Measurements from ENCODE around the gene FAM47A.

The FAM47A gene

DNA sequence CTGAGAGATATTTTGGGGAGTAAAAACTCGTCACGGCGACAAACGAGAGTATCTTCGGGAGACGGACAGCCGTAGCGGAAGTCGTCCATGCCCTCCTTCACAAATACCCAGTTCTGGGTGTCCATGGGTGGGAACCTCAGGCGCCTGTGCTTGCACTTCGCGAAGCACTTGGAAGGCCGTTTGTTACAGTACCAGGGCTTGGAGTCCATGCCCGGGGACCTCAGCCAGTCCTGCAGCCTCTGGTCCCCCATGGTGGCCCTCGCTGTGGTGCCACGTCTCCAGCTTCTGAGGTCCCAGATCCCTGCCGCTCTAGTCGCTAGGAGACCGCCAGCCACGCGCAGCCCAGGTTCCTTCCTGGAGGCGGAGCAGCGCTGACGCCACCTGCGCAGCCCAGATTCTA lies at the start of gene FAM47A:
Gene FAM47A (minus strand): TSS at position 287 of the 400 bp plus-strand sequence. CDS start 36 bp downstream, at position 251.
- no peak for DNase-seq

DNA sequence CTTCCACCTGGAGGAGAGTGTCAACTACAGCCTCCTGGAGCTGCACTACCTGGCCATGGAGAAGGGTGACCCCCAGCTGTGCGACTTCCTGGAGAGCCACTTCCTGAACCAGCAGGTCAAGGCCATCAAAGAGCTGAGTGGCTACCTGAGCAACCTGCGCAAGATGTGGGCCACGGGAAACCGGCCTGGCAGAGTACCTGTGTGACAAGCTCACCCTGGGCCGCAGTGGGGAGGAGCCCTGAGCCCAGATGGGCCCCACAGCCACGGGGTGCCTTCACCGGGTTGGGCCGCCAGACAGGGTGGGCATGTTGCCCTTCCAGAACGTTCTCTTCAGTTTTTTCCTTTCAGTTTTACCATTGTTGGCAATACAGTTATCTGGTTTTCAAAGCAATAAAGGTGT lies 15.2 kb upstream of the FAM47A start:
- no peak for DNase-seq

DNA sequence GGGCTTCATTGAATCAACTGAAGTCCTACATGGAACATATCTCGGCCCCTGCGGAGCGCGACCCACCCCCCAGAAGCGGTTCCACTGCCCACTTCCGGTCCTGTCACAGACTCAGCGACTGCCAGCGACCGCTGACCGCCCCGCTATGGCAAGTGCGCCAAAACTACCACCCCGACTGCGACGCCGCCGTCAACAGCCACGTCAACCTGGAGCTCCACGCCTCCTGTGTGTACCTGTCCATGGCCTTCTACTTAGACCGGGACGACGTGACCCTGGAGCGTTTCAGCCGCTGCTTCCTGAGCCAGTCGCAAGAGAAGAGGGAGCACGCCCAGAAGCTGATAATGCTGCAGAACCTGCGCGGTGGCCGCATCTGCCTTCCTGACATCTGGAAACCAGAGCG lies 14.8 kb upstream of the FAM47A start:
- DNase-seq, result no peak

DNA sequence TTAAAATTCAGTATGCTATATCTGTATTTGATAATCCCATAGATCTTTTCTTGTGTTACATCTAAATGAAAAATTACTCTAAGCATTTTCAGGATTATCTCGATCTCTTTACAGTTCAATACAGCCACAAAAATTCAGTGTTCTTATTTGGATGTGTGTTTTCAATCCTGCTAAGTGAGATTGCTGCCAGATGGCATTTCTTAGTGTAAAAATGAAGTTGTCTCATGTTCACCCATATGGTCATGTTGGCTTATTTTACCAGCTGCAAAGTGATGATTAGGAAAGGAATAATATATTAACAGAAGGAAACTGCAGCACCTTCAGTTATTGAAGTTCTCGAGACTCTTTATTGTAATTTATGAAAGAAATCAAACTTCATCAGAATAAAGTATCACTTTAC lies 12.1 kb upstream of the FAM47A start:
- no peak for DNase-seq

DNA sequence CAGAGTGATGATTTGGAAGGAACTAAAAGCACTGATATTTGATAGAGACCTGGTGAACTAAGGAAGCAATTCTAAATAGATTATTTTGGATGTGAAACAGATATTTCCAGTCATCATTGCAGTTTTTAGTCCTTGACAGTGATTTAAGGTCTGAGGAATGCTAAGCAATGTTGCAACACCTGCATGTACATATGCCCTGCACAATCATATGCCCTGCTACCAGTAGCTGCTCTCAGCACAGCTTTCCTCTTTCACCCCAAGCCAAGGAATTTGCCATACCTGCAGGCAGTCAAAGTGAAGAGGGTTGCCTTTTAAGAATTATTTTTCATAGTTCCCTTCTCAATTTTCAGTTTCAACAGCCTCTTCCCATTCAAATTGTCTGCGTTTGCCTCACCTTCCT lies 8.7 kb upstream of the FAM47A start:
- no peak for DNase-seq

DNA sequence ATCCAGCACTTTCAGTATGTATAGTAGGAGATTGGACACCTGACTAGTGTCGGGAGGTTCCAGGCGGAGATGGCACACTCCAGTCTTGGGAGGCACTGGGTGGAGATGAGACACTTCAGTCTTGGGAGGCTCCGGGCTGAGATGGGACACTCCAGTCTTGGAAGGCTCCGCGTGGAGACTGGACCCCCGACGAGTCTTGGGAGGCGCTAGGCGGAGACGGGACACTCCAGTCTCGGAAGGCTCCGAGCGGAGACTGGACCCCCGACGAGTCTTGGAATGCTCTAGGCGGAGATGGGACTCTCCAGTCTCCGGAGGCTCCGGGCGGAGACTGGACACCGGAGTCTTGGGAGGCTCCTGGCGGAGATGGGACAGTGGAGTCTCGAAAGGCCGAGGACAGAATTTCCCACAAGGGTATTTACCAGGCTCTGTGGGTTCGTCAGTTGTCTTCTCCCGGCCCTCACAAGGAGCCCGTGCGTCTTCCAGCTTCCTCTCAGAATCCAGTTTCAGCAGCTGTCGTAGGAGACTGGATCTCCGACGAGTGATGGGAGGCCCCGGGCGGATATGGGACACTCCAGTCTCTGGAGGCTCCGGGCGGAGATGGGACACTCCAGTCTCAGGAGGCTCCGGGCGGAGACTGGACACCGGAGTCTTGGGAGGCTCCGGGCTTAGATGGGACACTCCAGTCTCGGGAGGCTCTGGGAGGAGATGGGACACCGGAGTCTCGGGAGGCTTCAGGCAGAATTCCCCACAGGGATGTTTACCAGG lies 952 bp downstream of the FAM47A start:
- DNase-seq, result no peak

DNA sequence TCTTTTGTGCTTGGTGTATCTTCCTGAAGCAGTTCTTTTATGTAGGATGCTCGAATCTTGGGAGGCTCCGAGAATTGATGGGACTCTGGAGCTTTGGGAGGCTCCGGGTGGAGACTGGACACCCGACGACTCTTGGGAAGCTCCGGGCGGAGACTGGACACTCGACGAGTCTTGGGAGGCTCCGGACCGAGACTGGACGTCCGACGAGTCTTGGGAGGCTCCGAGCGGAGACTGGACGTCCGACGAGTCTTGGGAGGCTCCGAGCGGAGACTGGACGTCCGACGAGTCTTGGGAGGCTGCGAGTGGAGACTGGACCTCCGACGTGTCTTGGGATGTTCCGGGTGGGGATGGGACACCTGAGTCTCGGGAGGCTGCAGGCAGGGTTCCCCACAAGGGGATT lies 1.6 kb downstream of the FAM47A start:
- no peak for DNase-seq

DNA sequence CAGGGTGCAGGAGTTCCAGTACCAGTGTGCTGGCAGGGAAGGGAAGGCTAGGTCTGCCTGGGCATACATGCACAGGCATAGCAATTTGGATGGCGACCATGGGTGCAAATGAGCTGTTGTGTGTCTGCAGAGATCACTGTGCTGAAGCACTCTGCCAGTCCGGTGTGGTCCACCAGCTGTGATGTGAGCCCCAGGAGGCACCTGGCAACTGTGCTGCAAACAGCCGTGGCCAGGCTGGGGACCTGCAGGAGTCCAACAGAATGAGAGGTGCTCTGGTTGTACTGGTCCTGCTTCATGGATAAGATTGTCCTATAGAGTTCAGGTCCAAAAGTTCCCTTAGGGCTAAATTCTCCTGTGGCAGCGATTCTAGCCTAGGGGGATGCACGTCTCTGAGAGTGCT lies 6.1 kb downstream of the FAM47A start:
- DNase-seq, result no peak

DNA sequence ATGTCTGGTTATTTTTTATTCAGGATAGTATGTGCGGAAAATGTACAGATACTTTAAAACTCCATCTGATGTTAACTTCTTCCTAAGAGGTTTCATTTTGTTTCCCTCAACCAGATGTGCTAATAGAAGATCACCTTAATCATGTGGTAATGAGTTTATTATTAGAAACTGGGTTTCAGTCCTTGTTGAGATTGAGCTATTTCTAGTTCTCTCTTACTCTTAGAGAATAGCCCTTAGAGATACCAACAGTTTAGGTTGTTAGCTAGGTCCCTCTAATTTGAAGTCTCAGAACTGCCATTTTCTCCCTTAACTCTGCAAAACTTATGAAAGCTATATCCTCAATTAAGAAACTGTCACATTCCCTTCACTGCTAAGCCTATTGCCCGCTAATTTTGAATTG lies 13.0 kb downstream of the FAM47A start:
- no peak for DNase-seq

DNA sequence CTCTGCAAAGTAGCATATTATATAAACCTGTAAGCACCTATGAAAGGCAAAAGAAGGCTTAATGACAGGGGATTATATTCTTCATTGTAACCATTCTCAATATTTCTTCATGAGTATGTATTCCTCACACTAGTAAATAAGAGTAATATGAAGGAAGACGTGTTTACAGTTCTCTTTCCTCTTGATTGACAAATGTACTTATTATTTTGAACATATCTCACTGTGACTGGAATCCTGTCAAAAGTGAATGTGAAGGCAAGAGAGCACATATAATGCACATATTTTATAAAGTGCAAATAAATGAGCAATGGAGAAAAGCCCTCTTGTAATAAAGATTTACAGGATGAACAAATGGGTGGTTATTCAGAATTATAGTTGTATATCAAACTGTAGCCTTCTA lies 19.7 kb downstream of the FAM47A start:
- no peak for DNase-seq

Measured in hematopoietic multipotent progenitor cell treated with erythropoietin and hydrocortisone succinate and interleukin-3 and kit ligand, for 6 days (in vitro differentiated cells).